Loucy (cell line): ENCODE data around the gene ADCY5.

Experiments used
- CTCF ChIP-seq: fragments of 200-600 bp; sonication (generic); conservative IDR thresholded peaks from 2 replicates; pipeline ENCODE4 v1.5.1; 2014; ENCODE audit warnings: mild to moderate bottlenecking, antibody characterized with exemption, low read length
- EZH2phosphoT487 ChIP-seq: fragments of 200-600 bp; IDR thresholded peaks from 2 replicates; pipeline ENCODE4 v1.6.1; 2018; ENCODE audit warnings: antibody characterized with exemption, mild to moderate bottlenecking, moderate library complexity, borderline replicate concordance

GRCh38 chr3:123341871-123342630 lies 106.8 kb downstream of the ADCY5 start:
- no peak for TF ChIP-seq CTCF
- no peak for TF ChIP-seq EZH2phosphoT487
